DMS153 treated with DMSO at 0.1 percent for 48 hours (cell line): ENCODE data around the gene DISC1.
A peak's percentile ranks its signal among the peaks of the same experiment; 100 is the strongest.
"Not testable (repeated sequence)": the region's sequence is repeated elsewhere in the genome, so short reads cannot be mapped to it uniquely, and the experiment has no call there.

ENCODE experiments used
- DNase-seq: peaks from one replicate; lab custom pipeline; 2025; ENCODE audit not compliant: unreplicated experiment; lab: John Stamatoyannopoulos, UW

Gene DISC1

DNA sequence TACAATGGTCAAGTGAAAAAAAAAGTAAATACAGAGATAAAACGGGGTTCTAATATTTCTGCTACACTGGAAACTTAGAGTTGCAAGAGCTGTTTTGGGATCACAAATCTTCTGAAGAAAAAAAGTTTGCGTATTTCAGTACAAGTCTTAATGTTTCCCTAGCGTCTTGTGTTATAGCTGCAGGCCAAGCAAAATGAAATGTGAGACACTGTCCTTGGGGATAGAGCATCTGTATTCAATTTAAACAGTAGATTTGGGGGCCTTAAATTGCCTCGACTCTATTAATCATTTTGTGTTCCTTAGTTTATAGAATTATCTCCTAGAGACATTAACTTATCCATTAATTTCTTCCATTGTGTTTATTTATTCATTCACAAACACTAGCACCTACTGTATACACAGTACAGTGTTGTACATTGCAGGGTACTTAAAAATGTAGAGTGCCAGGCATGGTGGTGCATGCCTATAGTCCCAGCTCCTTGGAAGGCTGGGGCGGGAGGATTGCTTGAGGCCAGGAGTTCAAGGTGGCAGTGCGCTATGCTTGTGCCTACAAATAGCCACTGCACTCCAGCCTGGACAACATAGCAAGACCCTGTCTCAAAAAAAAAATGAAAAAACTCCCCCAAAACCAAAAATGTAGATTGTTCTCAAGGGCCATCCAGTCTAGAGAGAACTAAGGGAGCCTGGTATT is 7.9 kb downstream of the DISC1 start:
- DNase-seq: no peak

DNA sequence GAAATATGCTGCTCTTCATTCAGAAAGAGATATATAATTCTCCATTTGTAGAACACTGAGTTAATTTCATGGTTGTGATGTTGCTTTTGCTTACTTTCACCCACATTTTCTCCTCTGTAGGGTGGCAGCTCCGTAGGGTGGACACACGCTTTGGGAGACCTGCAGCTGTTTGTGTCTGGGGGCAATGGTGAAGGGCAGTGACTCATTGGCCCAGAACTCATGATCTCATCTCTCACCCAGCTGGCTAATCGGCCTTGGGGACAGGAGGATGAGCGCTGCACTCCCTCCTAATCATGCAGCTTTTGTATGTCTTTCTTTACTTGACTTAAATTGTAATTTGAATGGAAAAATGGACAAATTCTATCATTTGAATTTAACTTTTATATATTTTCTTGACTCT is 9.6 kb downstream of the DISC1 start:
- no peak for DNase-seq

DNA sequence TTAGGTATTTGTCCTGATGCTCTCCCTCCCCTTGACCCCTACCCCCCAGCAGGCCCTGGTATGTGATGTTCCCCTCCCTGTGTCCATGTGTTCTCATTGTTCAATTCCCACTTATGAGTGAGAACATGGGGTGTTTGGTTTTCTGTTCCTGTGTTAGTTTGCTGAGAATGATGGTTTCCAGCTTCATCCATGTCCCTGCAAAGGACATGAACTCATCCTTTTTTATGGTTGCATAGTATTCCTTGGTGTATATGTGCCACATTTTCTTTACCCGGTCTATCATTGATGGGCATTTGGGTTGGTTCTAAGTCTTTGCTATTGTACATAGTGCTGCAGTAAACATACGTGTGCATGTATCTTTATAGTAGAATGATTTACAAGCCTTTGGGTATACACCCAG is 10.3 kb downstream of the DISC1 start:
- not testable (repeated sequence) for DNase-seq

DNA sequence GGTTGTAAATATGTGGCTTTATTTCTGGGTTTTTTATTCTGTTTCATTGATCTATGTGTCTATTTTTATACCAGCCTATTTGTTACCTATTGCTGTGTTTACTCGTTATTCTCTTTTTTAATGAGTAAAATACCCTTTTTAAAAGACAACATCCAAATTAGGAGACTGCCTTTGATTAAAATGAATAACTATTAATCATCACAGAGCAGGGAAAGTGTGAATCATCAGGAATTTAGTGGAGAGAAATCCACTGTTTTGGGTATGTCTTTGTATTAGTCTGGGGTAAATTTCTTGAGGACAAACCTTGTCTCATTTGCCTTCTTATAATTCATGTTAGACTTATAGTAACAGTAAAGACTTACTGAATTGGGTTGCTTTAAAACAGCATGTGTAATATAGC is 12.1 kb downstream of the DISC1 start:
- no peak for DNase-seq

DNA sequence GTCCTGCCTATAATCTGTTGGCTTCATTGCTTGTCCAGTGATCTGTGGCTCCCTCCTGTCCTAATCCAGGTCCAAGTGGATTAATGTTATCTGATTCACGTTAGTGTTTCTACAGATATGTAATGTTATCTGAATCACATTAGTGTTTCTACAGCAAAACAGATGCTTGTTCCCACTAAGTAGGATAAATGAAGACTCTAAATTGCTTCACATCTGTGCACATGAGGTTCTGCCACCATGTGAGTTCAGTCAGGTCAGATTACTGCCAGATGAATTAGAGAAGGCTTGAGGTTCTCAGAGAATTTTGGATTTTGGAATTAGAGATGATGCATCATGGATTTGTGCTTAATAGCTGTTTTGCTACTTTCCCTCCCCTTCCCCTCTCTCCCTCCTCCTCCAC is 13.2 kb downstream of the DISC1 start:
- no peak for DNase-seq

DNA sequence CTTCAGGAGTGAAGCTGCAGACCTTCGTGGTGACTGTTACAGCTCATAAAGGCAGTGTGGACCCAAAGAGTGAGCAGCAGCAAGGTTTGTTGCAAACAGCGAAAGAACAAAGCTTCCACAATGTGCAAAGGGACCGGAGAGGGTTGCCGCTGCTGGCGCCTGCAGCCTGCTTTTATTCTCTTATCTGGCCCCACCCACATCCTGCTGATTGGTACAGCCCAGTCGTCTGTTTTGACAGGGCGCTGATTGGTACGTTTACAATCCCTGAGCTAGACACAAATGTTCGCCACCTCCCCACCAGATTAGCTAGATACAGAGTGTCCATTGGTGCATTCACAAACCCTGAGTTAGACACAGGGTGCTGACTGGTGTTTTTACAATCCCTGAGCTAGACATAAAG is 14.9 kb downstream of the DISC1 start:
- DNase-seq: not testable (repeated sequence)

DNA sequence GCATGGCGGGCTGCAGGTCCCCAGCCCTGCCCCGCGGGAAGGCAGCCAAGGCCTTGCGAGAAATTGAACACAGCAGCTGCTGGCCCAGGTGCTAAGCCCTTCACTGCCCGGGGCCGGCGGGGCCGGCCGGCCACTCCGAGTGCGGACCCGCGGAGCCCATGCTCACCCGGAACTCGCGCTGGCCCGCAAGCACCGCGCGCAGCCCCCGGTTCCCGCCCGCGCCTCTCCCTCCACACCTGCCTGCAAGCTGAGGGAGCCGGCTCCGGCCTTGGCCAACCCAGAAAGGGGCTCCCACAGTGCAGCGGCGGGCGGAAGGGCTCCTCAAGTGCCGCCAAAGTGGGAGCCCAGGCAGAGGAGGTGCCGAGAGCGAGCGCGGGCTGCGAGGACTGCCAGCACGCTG is 15.5 kb downstream of the DISC1 start:
- not testable (repeated sequence) for DNase-seq

DNA sequence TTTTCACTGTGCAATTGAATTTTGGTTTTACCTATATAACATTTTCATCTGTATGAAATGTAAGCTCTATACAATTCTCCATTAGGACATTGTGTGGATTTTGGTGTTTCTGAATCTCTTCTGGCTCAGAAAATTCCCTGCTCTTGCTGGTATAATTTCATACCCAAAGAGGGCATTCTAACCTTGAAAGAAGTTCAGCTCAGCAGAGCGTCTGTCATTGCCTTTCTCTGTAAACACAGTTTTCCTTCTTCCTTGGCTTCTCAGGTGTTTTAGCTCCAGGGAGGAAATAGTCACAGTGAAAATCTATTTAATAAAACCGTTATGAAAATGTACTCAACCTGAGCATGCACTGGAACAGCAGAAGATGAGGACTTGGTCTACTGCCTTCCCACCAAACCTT is 16.0 kb downstream of the DISC1 start:
- no peak for DNase-seq

DNA sequence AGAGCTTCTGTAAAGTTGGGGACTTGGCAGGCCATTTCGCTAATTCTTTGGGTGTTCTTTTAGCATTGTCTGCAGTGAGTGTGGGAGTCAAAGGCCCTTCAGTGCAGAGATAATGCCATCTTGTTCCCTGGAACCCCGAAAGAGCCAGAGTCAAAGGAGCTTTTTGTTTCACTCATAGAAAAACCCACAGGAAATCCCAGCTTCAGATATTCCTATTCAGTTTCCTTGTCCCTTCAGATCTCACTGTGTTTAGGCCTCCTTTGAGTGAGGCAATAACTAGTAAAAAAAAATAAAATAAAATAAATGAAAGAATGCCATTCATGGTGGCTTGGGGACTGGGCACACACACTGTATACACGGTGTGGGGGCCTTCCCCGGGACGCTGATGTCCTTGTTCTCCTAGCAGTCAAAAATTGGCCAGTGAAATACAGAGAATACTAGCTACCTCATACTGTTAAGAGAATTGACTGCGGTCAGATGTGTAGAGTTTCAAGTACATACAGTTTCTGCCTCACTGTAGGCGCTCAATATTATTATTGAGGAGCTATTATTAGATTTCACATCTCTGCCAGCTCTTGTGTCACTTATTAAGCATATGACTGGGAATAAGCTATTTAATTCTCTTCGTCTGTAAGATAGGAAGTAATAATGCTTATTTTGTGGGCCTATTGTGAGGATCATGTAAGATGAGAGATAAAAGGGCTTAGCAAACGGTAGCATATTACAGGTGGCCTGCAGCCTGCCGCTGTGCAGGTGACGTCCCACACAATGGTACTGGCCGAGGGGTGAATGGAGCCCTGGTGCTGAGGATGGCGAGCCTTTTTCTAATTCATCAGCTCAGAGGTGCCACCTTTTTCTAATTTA is 16.7 kb downstream of the DISC1 start:
- peak; percentile 85 for DNase-seq

DNA sequence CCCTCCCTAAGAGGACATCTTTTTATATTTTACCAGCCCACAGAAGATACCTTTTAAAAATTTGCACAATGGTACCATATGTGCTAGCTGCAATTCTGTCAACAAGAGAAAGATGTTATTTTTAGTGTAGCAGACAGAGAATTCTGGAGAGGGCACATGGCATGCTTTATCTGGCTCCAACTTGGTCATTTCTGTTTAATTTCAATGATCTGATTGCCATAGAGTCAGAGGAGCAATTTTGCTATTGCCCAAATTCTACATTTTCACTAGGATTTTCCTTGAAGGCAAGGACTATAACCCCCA is 17.3 kb downstream of the DISC1 start:
- no peak for DNase-seq

DNA sequence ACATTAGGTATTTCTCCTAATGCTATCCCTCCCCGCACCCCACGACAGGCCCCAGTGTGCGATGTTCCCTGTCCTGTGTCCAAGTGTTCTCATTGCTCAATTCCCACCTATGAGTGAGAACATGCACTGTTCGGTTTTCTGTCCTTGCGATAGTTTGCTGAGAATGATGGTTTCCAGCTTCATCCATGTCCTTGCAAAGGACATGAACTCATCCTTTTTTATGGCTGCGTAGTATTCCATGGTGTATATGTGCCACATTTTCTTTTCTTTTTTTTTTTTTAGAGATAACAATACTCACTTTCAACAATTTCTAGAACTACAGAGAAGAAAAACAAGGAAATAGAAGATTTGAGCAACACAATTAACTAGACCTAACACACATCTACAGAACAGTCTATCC is 19.0 kb downstream of the DISC1 start:
- DNase-seq: not testable (repeated sequence)

DNA sequence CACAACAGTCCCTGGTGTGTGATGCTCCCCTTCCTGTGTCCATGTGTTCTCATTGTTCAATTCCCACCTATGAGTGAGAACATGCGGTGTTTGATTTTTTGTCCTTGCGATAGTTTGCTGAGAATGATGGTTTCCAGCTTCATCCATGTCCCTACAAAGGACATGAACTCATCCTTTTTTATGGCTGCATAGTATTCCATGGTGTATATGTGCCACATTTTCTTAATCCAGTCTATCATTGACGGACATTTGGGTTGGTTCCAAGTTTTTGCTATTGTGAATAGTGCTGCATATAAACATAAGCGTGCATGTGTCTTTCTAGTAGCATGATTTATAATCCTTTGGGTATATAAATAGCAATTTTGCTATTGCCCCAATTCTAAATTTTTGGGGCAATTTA is 19.6 kb downstream of the DISC1 start:
- DNase-seq: not testable (repeated sequence)

DNA sequence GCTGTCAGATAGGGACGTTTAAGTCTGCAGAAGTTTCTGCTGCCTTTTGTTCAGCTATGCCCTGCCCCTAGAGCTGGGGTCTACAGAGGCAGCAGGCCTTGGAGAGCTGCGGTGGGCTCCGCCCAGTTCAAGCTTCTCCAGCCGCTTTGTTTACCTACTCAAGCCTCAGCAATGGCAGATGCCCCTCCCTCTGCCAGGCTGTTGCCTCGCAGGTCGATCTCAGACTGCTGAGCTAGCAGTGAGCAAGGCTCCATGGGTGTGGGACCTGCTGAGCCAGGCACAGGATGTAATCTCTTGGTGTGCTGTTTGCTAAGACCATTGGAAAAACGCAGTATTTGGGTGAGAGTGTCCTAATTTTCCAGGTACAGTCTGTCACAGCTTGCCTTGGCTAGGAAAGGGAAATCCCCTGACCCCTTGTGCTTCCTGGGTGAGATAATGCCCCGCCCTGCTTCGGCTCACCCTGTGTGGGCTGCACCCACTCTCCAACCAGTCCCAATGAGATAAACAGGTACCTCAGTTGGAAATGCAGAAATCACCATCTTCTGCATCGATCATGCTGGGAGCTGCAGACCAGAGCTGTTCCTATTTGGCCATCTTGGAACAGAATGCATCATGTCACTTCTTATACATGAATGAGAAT is 25.2 kb downstream of the DISC1 start:
- DNase-seq: peak; percentile 66

DNA sequence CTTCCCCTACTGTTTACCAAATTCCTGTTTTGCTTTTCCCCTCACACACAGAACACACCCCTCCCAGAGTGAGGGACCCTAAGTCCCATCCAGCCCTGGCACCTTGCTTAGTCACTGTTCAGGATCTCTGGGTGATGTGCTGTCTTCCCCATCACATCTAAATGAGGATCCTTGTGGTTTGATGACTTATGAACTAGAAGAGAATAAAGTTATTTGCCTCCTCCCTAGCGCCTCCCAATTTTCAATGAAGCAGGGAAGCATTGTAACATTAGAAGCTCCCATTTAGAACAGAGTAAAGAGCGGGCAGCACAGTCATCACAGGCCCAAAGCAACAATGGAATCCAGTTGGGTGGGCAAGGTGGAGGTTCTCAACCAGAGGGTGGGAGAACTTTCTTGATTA is 27.0 kb downstream of the DISC1 start:
- no peak for DNase-seq

DNA sequence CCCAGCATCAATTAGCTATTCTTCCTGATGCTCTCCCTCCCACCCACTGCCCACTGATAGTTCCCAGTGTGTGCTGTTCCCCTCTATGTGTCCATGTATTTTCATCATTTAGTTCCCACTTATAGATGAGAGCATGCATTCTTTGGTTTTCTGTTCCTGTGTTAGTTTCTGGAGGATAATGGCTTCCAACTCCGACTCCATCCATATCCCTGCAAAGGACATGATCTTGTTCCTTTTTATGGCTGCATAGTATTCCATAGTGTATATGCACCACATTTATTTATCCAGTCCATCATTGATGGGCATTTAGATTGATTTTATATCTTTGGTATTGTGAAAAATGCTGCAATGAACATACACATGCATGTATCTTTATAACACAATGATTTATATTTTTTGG is 30.2 kb downstream of the DISC1 start:
- DNase-seq: no peak

DNA sequence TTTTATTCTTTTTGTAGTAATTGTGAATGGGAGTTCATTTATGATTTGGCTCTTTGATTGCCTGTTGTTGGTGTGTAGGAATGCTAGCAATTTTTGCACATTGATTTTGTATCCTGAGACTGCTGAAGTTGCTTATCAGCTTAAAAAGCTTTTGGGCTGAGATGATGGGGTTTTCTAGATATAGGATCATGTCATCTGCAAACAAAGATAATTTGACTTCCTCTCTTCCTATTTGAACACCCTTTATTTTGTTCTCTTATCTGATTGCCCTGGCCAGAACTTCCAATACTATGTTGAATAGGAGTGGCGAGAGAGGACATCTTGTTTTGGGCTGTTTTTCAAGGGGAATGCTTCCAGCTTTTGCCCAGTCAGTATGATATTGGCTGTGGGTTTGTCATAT is 31.6 kb downstream of the DISC1 start:
- DNase-seq: not testable (repeated sequence)

DNA sequence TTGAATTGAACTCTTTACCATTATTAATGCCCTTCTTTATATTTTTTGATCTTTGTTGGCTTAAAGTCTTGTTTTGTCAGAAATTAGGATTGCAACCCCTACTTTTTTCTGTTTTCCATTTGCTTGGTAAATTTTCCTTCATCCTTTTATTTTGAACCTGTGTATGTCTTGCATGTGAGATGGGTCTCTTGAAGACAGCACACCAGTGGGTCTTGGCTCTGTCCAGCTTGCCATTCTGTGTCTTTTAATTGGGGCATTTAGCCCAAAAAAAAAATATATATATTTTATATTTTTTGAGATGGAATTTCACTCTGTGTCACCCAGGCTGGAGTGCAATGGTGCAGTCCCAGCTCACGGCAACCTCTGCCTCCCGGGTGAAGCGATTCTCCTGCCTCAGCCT is 33.6 kb downstream of the DISC1 start:
- no peak for DNase-seq

DNA sequence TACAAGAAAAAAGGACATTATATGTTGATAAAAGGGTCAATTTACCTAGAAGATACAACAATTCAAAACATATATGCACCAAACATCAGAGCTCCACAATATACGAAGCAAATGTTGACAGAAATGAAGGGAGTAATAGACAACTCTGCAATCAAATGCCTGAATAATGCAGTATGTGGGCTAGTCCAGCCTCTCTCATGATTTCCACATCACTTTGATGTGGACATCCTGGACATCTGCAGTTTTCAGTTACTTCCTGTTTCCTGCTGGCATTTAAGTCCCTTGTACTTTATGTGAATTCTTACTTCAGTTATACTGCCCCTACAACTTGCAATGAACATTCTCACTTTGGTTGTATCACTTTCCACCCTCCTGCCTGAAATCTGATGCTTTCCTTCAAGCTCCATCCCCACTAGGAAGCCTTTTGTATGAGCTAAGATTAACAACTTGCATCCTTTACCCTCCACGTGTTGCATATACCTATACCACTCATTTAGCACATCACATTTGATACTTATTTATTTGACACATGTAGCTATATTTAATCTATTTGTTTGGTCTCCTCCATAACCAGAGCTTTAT is 36.7 kb downstream of the DISC1 start:
- no peak for DNase-seq

DNA sequence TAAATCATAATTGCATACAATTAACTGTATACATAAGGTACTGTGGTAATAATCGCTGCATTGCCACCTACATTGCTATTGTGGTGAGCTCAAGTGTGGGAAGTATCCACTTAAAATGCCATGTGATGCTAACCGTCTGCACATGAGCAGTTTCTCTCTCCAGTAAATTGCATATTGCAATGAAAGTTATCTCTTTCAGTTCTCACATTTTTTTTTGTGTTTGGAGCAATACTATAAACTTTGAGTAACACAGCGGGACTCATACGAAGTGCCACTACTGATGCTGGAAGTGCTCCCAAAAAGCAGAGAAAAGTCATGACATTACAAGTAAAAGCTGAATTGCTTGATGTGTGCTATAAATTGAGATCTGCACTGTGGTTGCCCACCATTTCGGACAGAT is 38.5 kb downstream of the DISC1 start:
- peak; percentile 35 for DNase-seq

DNA sequence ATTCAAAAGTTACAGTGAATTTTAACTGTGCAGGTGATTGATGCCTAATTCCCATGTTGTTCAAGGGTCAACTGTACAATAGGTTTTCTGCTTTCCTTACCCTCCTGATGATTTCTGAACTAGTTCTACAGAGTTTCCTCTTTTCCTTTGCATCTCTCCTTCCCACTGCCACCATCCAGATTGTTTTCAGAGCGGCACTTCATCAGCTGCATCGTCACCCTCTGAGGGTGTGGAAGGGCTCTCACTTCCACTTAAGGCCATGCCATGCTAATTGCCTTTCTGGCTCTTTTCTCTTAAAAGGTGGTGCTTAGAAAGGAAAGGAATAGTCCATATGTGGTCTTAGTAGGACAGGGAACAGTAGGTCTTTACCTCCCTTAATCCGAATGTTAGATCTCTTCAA is 39.1 kb downstream of the DISC1 start:
- DNase-seq: no peak

DNA sequence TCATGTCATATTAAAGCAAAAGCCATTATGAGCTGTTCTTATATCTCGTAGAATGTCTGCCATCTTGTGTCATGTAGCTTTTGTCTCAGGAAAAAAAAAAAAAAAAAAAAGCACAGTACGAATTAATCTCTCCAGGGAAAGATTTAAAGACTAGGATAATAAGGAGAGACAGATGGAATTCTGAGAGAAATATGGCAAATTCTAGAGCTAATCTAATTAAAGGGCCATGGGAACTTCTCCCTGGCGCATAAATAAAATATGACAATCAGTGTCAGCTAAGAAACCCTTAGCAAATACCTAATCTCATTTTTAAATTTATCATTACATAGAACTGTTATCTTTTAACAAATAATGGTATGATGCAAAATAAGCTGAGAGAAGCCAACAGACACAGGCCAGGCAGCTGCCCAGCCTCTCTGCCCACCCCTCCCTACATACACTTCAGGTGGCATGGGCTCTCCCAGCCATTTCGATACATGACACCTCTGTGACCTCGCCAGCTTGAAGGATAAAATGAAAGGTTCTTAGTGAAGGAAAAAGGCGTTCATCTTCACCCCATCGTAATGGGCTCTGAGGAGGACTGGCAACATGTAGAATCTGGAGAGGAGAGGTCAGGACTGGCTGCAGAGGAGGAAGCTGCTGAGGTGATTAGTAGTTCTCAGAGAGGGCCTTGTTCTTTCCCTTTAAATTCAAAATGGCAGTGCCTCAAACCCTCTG is 39.8 kb downstream of the DISC1 start:
- peak; percentile 28 for DNase-seq
